SK-N-SH treated with all-trans-retinoic acid at 6 μM for 48 hours (cell line): ENCODE results near the gene GDF9.

Source experiments
- ATAC-seq: fragments of 200-7000 bp; cut with Tn5 transposase; 3 replicates; pipeline ENCODE4 v1.9.1; 2020; ENCODE audit warnings: mild to moderate bottlenecking, moderate library complexity
- ARNTL ChIP-seq: fragments of 450-650 bp; formaldehyde crosslinking; IDR thresholded peaks from 2 replicates; pipeline ENCODE4 v1.5.0; 2020; ENCODE audit warnings: low read depth, mild to moderate bottlenecking, moderate library complexity, borderline replicate concordance
- BACH2 ChIP-seq: fragments of 250-450 bp; sonication (Bioruptor Pico); IDR thresholded peaks from 2 replicates; pipeline ENCODE4 v1.9.0; 2021; ENCODE audit warnings: mild to moderate bottlenecking, borderline replicate concordance
- CREB5 ChIP-seq: fragments of 250-450 bp; sonication (Bioruptor Pico); IDR thresholded peaks from 2 replicates; pipeline ENCODE4 v1.5.1; 2020; ENCODE audit warnings: low read depth, mild to moderate bottlenecking, moderate library complexity
- CSDC2 ChIP-seq: fragments of 250-450 bp; sonication (Bioruptor Pico); IDR thresholded peaks from 2 replicates; pipeline ENCODE4 v1.5.0; 2020; ENCODE audit warnings: mild to moderate bottlenecking, moderate library complexity
- GLIS3 ChIP-seq: fragments of 250-450 bp; sonication (Bioruptor Pico); IDR thresholded peaks from 2 replicates; pipeline ENCODE4 v1.5.0; 2020; ENCODE audit warnings: mild to moderate bottlenecking, moderate library complexity
- ISL1 ChIP-seq: fragments of 250-450 bp; sonication (Bioruptor Pico); IDR thresholded peaks from 2 replicates; pipeline ENCODE4 v2.1.2; 2022; ENCODE audit warnings: mild to moderate bottlenecking, moderate library complexity
- OSR1 ChIP-seq: fragments of 250-450 bp; sonication (Bioruptor Pico); IDR thresholded peaks from 2 replicates; pipeline ENCODE4 v1.8.0; 2022; ENCODE audit warnings: moderate library complexity, mild to moderate bottlenecking, inconsistent platforms
- PATZ1 ChIP-seq: fragments of 250-450 bp; sonication (Bioruptor Pico); IDR thresholded peaks from 2 replicates; pipeline ENCODE4 v1.8.0; 2020; ENCODE audit warnings: mild to moderate bottlenecking, moderate library complexity, borderline replicate concordance
- POU6F1 ChIP-seq: fragments of 250-450 bp; sonication (Bioruptor Pico); IDR thresholded peaks from 2 replicates; pipeline ENCODE4 v1.8.0; 2021; ENCODE audit warnings: low read depth, mild to moderate bottlenecking, moderate library complexity, borderline replicate concordance
- PPARA ChIP-seq: fragments of 250-450 bp; sonication (Bioruptor Pico); IDR thresholded peaks from 2 replicates; pipeline ENCODE4 v1.5.0; 2020; ENCODE audit warnings: mild to moderate bottlenecking, borderline replicate concordance
- TCF4 ChIP-seq: fragments of 250-450 bp; sonication (Bioruptor Pico); IDR thresholded peaks from 2 replicates; pipeline ENCODE4 v1.8.0; 2021; ENCODE audit warnings: mild to moderate bottlenecking, moderate library complexity, borderline replicate concordance
- TSHZ2 ChIP-seq: fragments of 250-450 bp; sonication (Bioruptor Pico); IDR thresholded peaks from 2 replicates; pipeline ENCODE4 v1.5.0; 2020; ENCODE audit warnings: mild to moderate bottlenecking, moderate library complexity
- ZFP3 ChIP-seq: fragments of 250-450 bp; sonication (Bioruptor Pico); IDR thresholded peaks from 2 replicates; pipeline ENCODE4 v1.5.0; 2020; ENCODE audit warnings: mild to moderate bottlenecking, moderate library complexity
- ZFP30 ChIP-seq: fragments of 450-650 bp; formaldehyde crosslinking; IDR thresholded peaks from 2 replicates; pipeline ENCODE4 v1.5.0; 2022; ENCODE audit warnings: mild to moderate bottlenecking, moderate library complexity
- ZNF565 ChIP-seq: fragments of 450-650 bp; formaldehyde crosslinking; conservative IDR thresholded peaks from 2 replicates; pipeline ENCODE4 v1.5.0; 2020; ENCODE audit warnings: low read depth, mild to moderate bottlenecking, moderate library complexity
- ZNF70 ChIP-seq: fragments of 450-650 bp; formaldehyde crosslinking; IDR thresholded peaks from 2 replicates; pipeline ENCODE4 v1.5.0; 2020; ENCODE audit warnings: mild to moderate bottlenecking, moderate library complexity
- ZNF8 ChIP-seq: fragments of 450-650 bp; formaldehyde crosslinking; IDR thresholded peaks from 2 replicates; pipeline ENCODE4 v1.5.0; 2020; ENCODE audit warnings: mild to moderate bottlenecking, moderate library complexity

Gene GDF9

GRCh38 chr5:132850066-132850465, 16.2 kb downstream of the GDF9 start:
- TF ChIP-seq ZNF8 (CRISPR knock-in tag) = no peak
- TF ChIP-seq POU6F1 = no peak
- no peak for TF ChIP-seq CREB5 (CRISPR knock-in tag)
- TF ChIP-seq ZNF565 (CRISPR knock-in tag) = no peak
- no peak for TF ChIP-seq TCF4 (CRISPR knock-in tag)
- no peak for TF ChIP-seq ZFP3 (CRISPR knock-in tag)
- no peak for TF ChIP-seq GLIS3
- TF ChIP-seq ZNF70 (CRISPR knock-in tag) = no peak
- TF ChIP-seq PPARA (CRISPR knock-in tag) = no peak
- TF ChIP-seq CSDC2 = no peak
- TF ChIP-seq ISL1 (CRISPR knock-in tag) = no peak
- TF ChIP-seq BACH2 (CRISPR knock-in tag) = no peak
- TF ChIP-seq PATZ1 (CRISPR knock-in tag) = no peak
- no peak for TF ChIP-seq ZFP30 (CRISPR knock-in tag)
- TF ChIP-seq OSR1 = no peak
- no peak for ATAC-seq

GRCh38 chr5:132849347-132849746, 16.9 kb downstream of the GDF9 start:
- TF ChIP-seq PATZ1 (CRISPR knock-in tag) (no peak), CREB5 (CRISPR knock-in tag) (no peak), ZNF8 (CRISPR knock-in tag) (no peak), OSR1 (no peak), ZFP30 (CRISPR knock-in tag) (no peak), TSHZ2 (CRISPR knock-in tag) (no peak), TCF4 (CRISPR knock-in tag) (no peak), ZFP3 (CRISPR knock-in tag) (no peak), GLIS3 (no peak), ZNF565 (CRISPR knock-in tag) (no peak), POU6F1 (no peak), ARNTL (CRISPR knock-in tag) (no peak), ISL1 (CRISPR knock-in tag) (no peak)
- ATAC-seq = no peak
